Suppressor macrophage treated with lipopolysaccharide for 4 hours (primary cell): Measurements from ENCODE around the gene FAM200A.
"Not testable (repeated sequence)": the region's sequence is repeated elsewhere in the genome, so short reads cannot be mapped to it uniquely, and the experiment has no call there.

Source experiments
- DNase-seq: peaks from one replicate; pipeline ENCODE4 v3.0.0-alpha.2; 2020

Gene FAM200A

DNA sequence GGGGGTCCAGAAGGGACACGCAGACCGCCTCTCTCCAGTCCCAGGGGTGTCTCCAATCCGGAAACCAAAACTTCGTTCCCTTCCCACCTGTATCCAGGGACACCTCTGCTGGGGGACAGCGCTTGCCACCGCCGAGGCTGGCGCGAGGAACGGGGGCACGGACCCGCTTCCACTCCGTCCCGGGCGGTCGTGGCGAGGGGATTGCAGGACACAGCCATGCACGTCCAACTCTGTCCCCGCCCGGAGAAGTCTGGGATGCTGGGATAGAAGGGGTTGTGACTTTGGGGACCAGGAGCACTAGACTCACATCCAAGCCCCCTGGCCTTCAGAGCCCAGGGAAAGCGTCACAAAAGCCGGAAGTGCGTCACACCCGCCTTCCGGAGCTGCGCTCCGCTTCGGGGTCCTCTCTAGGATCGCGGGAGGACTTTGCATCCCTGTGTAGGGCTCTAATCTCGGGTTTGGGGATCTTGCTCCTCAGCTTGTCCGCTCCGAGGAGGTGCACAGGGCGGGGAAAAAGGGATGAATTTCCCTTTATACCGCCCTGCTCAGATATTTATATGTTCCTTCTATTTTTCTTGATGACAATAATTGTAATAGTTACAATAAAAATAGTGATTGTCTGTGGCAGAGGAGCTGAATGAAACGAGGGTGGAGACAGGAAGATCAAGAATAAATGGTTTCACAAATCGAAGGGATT is at the start of gene FAM200A:
FAM200A (minus strand) TSS at position 348 of the 697 bp plus-strand sequence. CDS start 3,707 bp downstream, outside the sequence.
- peak; percentile 93 for DNase-seq

DNA sequence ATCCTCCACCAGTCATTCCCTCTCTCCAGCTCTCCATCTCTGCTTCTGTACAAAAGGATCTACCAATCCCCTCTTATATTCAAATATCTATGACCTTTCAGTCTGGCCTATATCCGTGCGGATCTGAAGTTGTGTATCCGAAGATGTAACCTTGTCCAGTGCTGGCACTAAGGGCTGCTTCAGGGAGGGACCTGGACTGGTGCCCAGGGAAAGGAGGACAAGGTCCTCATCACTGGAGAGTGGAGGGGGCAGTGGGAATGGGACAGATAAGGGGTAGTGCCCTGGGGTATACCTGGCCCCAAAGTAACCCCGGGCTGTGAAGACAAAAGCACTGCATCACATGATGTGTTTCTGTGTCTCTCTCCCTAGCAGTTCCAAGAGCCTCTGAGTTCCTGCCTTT is 47.9 kb upstream of the FAM200A start:
- DNase-seq = no peak

DNA sequence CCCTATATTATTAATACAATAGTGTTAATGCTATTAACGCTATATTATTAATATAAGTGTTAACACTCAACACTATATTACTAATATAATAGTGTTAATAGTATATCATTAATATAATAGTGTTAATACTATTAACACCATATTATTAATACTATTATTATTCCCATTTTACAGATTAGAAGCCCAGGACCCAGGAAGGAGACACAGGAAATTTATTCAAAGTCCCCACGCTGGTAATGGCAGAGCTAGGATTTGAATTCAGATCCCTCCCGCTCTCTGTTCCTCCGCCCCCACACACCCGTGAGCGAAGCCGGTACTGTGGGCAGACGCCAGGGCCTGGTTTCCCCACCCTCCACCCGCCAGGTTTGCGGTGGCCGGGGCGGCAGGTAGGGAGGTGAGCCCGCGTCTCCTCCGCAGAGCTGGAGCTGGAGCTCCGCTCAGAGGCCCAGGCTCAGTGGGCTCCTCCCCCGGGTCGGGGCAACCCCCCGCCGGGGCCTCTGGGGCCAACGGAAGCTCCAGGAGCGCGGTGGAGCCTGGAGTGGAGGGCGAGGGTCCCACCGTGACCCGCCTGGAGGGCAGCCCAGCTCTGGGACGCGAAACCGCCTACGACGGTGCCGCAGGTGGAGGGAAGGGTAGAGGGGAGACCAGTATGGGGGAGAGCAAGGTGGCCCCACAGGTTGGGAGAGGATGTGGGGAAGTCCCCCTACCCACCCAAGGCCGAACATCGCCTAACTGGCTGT is 46.0 kb upstream of the FAM200A start, which contains the start of gene TMEM225B:
TMEM225B (plus strand) TSS at position 506 of the 740 bp plus-strand sequence. CDS start 6,122 bp downstream, outside the sequence.
- no peak for DNase-seq

DNA sequence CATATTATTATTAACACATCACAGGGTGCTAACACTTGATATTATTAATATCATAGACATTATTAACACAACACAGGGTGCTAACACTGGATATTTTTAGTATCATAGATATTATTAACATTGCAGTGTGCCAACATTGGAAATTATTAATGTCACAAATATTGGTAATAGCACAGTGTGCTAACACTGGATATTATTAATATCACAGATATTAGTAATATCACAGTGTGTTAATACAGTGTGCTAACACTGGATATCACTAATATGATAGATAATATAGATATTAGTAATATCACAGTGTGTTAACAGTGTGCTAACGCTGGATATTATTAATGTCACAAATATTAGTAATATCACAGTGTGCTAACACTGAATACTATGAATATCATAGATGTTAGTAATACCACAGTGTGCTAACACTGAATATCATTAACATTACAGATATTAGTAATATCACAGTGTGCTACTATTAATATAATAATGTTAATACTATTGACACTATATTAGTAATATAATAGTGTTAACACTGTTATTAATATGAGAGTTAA is 44.6 kb upstream of the FAM200A start:
- DNase-seq = no peak

DNA sequence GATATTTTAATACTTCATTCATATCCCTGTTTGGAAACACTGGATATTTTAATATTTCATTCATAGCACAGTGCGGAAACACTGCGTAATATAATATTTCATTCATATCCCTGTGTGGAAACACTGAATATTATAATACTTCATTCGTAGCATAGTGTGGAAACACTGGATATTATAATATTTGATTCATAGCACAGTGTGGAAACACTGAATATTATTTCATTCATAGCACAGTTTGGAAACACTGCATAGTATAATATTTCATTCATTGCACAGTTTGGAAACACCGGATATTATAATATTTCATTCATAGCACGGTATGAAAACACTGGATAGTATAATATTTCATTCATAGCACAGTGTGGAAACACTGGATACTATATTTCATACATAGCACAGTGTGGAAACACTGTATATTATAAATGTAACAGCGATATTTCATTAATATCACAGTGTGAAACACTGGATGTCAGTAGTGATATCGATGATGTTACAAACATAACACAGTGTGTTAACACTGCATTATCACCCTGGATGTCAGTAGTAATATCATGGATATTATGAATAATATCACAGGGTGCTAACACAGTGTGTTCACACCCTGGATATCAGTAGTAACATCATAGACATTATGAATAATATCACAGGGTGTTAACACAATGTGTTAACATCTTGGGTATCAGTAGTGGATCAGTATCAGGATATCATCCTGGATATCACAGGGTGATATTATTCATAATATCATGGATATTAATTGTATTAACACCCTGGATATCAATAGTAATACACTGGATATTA is 43.2 kb upstream of the FAM200A start:
- no peak for DNase-seq

DNA sequence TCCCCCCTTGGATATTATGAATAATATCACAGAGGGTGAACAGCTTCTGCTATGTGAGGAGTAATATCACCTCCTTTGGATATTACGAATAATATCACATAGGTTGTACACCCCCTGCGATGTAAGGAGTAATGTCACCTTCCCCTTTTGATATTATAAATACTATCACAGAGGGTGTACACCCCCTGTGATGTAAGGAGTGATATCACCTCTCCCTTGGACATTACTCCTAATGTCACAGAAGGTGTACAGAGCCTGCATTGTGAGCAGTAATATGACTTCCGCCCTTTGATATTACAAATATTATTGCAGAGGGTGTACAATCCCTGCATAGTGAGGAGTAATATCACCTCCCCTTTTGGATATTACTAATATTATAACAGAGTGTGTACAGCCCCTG is 37.0 kb upstream of the FAM200A start:
- DNase-seq = no peak

DNA sequence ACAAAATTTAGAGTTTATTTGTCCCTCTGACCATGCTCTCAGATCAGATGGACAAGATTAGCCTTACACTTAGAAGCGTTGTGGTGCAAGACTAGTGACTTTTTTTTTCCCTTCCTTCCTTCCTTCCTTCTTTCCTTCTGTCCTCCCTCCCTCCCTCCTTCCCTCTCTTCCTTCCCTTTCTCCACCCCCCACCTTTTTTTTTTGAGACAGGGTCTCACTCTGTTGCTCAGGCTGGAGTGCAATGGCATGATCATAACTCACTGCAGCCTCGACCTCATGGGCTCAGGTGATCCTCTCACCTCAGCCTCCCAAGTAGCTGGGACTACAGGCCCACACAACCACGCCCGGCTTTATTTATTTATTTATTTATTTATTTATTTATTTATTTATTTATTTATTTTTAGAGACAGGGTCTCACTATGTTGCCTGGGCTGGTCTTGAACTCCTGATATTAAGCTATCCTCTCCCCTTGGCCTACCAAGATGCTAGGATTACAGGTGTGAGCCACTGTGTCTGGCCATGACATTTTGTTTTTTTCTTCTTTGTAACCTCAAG is 28.9 kb upstream of the FAM200A start:
- DNase-seq = not testable (repeated sequence)

DNA sequence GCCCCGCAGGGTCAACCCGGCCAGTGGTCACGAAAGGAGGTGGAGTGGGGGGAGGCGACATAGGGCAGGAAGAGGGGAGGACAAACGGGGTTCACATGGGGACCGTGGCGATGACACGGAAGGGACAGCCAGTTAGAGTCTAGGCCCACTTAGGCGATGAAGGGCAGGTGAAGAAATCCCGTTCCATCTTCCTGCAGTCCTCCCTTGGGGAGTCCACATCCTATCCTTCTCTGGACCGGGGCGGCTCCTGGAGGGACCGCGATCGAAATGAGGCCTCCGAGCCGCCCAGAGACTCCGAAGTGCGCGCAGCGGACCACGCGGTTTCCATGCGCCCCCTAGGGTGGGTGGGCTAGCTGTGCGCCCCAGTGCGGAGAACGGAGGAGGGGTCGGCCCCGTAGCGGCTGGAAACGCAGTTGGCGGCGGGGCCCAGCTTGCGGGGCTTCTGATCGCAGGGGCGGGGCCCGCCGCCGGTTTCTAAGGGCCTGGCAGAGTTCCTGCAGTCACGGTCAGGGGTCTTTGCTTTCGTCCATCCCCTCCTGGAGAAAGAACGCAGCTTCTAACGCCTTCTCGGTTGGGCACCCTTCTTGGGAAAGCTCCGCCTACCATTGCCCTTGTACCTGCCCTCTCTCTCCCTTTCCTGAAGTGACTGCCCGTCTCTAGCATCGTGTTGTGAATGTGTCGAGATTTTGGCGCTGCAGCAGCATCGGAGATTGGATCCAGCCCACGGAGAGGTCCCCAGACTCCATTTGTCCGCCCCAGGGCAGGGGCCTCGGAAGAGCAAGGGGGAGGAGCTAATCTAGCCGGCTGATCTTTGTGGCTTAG is 28.3 kb upstream of the FAM200A start:
- DNase-seq = peak; percentile 11

DNA sequence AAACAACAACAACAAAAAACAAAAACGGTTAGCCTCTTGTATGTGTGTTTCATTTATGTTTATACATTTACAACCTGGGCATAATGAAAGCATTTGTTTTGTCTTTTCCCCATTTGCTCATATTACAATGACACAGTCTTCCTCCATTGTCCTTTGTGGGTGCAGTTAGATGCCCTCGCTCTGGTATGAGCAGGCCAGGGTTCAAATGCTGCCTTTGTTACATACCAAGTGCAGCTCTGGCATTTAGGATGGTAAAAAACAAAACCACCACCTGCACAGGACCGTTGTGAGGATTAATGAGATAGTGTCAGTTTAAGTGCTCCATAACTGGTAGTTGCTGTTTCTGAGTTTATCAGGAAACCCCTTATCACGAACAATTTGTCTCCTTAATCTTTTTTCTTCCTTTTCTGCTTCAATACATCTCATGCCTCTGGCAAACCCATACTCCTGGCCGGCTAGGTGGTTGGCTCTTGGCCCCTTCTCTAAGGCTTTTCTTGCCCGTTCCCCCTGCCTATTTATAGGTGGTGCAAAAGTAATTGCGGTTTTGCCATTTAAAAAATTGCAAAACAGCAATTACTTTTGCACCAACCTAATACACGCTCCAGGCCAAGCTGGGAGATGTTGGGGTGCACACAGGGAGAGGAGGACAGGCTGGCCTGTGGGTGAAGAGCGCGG is 27.5 kb upstream of the FAM200A start:
- no peak for DNase-seq

DNA sequence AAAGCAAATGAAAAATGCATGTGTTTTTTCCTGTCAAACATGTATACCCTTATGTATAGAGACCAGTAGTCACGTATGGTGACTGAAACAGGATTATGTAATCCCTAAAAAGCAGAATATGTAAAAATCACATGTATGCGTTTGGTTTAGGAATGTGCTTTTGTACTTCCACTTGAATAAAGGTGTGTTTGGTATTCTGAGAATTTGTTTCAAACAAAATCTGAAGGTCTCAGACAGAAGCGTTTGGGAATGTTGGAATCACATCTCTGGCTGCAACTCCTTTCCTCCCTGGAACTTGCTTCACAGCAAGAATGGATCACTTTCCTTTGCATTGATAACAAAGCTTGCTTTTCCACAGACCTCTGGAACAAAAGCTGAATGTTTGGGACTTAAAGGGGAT is 24.3 kb upstream of the FAM200A start:
- no peak for DNase-seq

DNA sequence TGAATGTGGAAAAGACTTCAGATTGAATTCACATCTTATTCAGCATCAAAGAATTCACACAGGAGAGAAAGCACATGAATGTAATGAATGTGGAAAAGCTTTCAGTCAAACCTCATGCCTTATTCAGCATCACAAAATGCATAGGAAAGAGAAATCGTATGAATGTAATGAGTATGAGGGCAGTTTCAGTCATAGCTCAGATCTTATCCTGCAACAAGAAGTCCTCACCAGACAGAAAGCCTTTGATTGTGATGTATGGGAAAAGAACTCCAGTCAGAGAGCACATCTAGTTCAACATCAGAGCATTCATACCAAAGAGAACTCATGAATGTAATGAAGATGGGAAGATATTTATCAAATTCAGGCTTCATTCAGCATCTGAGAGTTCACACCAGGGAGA is 21.3 kb upstream of the FAM200A start:
- no peak for DNase-seq

DNA sequence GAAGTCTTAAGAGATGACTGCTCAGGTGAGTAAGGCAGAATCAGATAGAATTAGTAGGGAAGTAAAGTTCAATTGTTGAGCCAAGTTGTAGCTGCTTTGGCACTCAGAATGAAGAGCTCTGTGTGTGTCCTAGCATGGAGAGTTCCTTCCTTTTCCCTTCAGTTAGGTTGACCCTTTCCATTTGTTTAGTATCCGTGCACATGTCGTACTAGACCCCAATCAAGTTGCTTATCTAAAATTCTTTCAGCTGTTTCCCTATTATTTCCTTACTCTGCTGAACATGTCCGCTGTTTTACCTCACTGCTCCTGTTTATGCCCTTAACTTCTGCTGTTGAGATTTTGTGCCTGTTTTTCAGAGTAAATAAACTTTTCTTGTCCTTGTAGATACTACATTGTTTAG is 19.9 kb upstream of the FAM200A start:
- no peak for DNase-seq

DNA sequence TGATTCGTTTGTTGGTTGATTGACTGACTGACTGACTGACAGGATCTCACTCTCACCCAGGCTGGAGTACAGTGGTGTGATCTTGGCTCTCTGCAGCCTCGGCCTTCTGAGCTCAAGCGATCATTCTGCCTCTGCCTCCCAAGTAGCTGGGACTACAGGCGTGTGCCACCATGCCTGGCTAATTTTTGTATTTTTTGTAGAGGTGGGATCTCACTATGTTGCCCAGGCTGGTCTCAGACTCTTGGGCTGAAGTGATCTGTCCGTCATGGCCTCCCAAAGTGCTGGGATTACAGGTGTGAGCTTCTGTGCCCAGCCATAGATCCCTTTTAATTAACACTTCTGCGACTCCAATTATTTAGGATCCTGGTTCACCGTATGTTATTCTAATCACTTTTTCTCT is 16.9 kb upstream of the FAM200A start:
- DNase-seq = not testable (repeated sequence)

DNA sequence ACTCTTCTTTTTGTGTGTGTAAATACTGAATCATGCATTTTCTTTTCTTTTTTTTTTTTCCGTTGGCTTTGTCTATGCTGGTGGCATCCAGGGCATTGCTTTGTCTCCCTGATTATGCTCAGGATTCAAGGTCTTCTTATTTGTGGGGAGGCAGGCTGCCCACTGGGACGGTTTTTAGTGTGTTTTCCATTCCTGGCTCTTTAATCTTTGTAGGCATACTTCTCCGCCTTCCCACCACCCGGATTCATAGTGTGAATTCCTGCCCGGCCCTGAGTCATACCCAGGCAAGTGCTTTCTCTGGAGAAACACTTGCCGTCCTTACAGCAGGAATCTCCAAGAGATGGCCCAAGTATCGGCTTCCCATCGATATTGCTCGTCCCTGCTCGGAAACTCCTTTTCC is 11.7 kb upstream of the FAM200A start:
- no peak for DNase-seq

DNA sequence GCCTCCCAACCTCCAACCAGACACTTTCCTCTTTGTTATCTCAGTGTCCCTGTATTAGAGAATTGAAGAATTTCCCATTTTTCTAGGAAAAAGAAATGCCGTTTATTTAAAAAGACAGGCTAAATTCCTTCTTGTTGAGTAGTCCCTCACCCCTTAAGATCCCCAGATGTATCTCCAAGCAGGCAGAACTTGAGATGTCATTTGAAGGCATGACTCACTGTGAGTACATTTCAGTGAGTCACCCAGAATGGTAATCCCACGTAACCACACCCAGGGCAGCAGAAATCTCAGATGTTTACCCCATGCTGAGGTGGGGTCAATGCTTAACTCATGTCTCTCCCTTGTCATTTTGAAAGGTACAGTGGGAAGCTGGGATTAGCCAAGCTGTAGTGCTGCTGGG is 10.9 kb upstream of the FAM200A start:
- peak; percentile 83 for DNase-seq

DNA sequence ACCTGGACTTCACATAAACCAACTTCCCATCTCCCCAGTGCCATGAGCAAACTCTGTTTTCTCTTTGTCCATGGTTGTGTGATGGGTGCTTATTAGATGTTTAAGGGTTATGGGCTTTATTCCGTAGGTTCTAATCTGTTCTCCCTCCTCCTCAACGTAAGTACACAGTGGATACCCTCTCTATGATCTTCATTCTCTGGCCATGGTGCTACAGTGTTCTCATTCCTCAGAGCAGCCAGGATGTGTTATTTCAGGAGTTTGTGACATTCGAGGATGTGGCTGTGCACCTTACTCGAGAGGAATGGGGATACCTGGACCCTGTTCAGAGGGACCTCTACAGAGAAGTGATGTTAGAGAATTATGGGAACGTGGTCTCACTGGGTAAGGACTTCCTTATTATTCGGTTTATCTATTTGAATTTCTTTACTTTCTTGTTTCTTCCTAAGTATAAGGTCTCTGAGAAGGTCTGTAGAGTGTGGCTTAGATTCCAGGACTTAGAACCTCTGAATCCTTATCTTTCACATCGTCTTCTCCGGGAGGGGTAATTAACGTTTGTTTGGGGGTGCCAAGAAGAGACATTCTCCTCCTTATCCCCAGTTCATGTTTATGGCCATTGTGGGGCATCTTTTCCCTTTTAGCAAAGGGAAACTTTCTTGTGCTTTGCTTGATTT is 10.3 kb upstream of the FAM200A start:
- DNase-seq = no peak

DNA sequence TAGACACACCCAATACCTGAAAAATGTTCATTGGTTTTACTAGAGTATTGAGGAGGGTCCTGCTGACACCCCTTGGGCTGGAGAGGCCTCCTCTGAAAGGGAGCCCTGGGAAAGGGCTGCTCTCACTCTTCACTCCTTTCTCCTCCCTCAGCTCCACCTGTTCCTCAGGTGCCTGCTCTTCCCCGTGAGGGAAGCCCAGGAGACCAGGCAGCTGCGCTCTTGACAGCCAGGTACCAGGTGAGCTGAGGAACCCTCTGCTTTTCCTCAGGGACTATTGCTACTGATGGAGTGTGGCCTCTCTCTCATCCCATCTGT is 9.8 kb upstream of the FAM200A start:
- no peak for DNase-seq

DNA sequence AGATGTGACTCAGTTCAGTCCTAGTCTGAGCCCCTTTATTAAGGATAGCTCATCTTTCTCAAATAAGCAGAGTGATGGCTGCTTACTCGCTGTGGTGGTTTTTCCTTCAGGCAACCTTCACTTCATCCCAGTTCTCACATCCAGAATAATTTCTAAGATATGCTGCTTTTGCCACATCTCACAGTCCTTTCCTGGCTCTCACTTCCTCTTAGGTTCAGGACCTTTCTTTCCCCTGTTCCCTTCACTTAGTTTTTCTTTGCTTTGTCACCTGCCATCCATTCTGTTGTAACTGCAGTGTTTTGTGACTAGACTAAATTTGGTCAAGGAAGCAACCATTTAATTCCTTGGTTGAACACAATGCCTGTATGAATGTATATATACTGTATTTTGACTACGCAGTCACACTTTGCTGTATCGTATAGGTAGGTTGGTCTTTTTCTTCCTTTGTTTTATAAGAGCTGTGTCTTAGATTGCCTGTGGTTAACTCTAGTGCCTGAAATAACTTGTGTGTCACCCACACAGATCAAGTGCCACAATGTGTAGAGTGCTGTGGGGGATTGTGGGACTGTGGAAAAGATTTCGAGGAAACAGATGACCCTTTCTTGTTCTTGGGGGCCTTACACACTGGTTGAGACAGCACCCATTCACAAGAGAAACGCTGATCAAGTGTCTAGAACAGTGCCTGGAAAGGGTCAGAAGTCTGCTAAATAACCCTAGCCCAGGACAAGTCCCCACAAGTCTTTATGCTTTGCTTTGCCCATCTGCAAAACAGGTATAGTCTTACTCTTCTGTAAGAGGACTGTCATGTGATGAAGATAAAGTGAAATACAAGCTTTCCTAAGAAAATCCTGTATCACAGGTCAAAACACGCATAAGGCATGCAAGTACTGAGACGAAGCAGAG is 9.2 kb upstream of the FAM200A start:
- peak; percentile 31 for DNase-seq

DNA sequence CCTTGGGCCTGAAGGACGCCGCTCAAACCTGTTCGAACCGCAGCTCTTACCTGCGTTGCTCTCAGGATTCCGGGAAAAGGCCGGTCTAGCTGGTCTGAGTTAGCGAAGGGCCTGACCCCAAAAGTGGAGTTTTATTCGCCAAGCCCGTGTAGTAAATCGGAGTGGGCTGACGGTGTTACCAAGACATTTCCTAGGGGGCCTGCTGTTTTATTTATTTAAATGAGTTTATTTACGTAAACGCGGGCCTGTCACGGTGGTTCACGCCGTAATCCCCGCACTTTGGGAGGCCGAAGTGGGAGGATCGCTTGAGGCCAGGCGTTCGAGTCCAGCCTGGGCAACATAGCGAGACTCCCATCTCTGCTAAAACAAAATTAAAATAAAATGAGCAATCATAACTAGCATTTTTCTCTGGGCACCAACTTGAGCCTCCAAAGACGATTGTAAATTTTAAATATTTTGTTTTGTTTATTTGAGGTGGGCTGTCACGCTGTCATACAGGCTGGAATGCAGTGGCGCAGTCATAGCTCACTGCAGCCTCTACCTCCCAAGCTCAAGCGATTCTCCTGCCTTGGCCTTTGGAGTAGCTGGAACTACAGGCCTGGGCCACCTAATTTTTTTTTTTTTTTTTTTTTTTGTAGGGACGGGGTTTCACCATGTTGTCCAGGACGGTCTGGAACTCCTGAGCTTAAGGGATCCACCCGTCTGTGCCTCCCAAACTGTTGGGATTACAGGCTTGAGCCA is 7.4 kb upstream of the FAM200A start:
- DNase-seq = peak; percentile 32
